HG03280 (cell line): Measurements from ENCODE around the gene EDIL3.
"Not testable (repeated sequence)": the region's sequence is repeated elsewhere in the genome, so short reads cannot be mapped to it uniquely, and the experiment has no call there.

Experiments
- ATAC-seq: cut with Tn5 transposase; IDR thresholded peaks from one replicate; pipeline ENCODE4 v1.9.1; 2021; ENCODE audit warnings: mild to moderate bottlenecking, moderate library complexity; ENCODE audit not compliant: unreplicated experiment

EDIL3 gene

DNA sequence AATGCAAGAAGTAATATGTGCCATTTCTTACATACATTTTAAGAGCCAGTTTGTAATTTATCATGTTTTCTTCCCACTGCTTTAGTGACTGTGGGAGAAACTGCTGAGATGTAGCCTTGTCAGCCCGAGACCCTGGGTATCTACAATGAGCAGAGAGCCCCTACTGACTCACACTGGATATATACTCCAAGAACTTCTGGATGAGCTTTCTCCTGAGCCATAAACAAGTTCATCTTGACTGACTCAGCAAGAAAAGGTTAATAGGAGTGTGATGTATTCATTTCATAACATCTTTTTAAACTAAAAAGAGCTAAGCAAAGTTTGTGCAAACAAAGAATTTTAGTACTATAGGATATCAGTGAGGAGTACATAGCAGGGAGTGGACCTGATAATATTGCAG, 182.5 kb downstream of the EDIL3 start:
- ATAC-seq, result no peak

DNA sequence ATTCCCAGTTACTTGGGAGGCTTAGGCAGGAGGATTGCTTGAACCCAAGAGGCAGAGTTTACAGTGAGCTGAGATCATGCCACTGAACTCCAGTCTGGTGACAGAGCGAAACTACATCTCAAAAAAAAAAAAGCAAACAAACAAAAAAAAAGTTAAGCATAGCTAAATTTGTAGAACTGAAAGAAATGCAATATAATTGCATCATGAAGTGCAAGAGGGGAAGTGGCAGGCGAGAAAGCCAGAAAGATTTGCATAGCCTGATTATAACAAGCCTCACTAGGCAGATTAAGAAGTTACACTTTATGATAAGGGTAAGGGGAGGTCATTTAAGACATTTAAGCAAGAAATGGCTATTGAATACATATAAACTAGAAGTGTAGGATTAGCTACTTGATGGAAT, 187.1 kb downstream of the EDIL3 start:
- ATAC-seq, result no peak

DNA sequence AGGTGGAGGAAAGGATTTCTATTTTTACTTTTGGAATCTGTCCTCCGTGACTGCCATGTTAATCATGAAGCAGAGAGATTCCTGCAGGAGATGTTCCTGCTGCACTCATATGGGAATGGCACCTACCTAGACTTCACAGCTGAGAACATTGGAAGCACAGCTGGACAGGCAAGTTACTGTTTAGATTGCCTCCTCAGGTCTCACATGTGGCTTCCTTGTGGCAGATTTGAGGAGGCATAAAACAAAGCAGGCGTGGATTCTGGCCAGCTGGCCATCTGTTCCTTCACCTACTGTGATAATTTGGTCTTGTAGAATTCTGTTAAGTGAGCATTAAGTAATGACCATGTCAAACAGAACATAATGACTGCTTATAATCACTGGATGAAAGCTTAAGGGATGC, 193.4 kb downstream of the EDIL3 start:
- ATAC-seq, result no peak

DNA sequence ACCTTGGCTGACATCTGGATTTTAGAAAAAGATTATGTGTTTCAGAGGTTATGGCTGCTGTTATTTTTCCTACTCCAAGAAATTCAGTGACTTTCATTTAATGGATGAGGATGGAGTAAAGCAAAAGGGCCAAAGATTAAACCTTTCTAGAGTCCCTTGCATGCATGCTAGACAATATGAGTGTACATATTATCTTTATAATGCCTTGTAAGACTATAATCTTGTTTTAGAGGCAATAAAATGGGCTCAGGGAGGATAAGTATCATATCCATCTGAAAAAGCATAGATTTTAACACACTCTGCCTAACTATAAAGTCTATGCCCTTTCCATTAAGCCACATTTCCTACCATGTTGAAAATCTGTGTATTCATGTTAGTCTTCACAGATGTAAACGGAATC, 199.8 kb downstream of the EDIL3 start:
- ATAC-seq, result no peak

DNA sequence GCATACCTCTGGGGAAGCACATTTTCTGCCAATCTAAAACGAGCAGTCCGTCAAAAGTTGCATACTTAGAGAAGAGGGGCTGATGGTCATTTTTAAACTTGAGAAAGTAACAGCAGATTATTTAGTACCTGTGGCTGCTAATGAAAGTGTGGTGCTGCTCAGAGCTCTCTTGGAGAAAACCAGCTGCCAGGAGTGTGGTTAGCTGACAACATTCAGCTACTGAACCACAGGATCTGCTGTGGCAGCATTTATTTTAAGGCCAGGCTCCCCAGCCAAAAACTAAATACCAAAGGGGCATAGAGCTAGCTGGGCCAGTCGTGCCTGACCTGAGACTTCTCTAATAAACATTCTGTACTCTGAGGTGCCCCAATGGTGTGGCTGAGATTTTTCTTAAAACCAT, 203.6 kb downstream of the EDIL3 start:
- no peak for ATAC-seq

DNA sequence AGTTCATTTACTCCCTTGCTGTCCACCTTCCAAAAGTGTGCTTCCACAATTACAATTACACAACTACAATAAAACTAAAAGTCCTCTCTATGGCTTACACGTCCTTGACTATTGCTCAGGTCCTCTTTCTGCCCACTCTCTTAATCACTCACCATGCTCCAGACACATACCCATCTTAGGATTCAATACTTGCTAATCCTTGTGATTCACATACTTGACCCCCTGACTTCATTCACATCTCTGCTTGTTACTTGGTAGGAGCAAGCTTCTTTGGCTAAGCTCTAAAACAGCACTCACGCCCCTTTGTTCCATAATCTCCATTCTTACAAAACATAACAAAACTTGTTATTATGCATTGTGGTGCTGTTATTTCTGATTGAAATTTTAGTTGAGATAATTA, 215.8 kb downstream of the EDIL3 start:
- ATAC-seq, result no peak

DNA sequence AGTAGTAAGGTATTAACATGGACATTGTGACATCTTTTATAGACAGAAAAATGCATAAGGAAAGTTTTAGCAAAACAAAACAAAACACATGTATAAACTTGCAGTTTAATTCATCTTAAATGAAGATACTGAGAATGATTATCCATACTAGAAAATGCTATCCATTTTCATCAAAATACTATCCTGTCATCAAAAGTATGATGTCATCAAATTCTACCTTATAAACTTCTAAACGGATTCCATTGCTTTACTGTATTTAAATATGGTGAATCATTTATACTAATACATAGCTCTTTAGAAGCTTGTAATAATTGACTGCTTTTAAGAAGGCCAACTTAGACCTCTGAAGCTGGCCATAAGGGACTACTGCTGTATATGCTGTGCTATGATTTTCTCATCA, 221.0 kb downstream of the EDIL3 start:
- no peak for ATAC-seq

DNA sequence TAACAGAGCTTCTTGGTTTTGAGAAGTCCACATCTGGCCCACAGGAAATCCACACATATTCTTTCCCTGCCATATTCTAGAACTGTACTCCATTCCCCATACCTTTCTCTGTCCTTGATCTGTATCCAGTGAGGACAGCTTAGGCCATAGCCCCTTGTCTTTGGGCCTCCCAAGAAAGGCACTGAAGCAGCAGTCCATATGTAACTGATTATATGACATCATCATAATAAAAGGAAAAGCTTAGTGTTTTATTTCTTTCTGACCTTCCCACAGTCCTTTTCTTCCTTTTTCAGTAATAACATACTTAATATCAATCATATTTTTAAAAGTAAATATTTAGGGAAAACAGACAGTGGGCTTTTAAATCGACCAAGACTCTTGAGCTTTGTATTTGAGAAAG, 222.0 kb downstream of the EDIL3 start:
- no peak for ATAC-seq

DNA sequence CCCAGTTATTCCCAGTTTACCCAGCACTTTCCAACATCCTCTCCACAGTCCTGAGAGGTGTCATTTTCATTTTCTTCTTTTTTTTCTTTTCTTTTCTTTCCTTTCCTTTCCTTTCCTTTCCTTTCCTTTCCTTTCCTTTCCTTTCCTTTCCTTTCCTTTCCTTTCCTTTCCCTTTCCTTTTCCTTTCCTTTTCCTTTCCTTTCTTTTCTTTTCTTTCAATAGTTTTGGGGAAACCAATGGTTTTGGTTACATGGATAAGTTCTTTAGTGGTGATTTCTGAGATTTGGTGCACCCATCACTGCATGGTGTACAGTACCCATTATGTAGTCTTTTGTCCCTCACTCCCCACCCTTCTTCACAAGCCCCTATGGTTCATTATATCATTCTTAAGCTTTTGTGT, 224.0 kb downstream of the EDIL3 start:
- not testable (repeated sequence) for ATAC-seq

DNA sequence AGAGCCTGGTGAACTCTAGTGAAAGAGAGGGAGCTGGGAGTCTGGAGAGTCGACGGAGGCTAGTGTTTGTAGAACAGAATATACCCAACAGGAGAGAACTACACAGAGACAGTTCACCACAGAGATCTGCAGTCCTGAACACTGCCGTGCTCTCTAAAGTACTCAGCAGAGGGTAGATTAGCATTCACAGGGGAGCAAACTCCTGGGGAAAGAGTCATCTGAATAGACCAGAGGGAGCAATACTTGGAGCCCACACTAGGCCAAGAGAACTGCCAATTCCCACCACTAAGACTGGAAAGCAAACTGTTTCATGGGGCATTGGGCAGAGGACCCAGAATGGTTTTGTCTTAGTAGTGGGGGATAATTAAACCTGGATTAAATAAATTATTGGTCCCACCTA, 235.6 kb downstream of the EDIL3 start:
- no peak for ATAC-seq

DNA sequence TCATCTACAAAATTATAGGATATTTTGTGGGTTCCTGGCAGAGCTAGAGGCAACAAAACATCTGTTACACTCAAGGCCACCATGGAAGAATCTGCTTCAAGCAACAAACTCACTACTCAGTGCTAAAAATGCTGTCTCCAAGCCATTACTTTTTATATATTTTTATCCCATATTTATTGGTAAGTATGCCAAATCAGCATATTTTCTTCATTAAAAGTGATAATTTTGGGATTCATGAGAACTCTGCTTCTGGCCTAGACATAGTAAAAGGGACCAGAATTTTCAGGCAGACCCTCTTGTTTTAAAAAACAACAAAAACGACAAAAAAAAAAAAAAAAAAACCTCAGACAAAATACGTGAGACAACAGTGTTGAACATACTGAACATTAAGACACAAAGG, 236.0 kb downstream of the EDIL3 start:
- no peak for ATAC-seq

DNA sequence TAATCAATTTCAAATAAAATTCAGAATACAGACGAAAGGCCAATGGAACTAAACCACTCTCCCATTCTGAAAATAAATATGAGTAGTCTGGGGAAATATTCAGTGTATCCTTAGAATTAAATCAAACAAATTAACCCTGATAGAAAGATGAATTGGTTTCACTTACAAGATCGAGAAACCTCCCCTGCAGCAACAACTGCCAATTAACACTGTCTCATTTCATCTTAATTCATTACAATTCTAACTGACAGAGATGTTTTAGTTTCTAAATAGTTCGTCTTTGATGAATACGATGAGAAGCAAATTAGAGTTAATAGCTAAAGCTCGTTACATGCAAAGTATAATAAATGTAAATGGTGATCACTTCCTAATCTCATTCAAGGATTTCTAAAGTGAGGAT, 247.1 kb downstream of the EDIL3 start:
- ATAC-seq, result no peak

DNA sequence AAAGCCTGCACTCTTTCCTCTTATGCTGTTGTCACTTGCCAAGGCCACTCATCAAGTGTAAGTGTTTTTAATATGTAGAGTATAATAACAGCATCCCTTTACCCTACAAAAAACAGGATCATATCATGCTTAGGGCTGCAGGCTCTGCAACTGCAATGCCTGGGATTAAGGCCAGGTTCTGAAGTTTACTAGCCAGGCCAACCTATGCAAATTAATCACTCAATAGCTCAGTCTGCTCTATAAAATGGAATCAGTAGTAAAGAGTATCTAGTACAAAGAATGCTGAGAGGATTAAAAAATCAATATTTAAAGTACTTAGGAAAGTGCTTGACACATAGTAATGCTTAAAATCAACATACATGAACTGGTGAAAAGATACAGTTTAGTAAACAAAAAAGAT, 253.3 kb downstream of the EDIL3 start:
- ATAC-seq, result no peak

DNA sequence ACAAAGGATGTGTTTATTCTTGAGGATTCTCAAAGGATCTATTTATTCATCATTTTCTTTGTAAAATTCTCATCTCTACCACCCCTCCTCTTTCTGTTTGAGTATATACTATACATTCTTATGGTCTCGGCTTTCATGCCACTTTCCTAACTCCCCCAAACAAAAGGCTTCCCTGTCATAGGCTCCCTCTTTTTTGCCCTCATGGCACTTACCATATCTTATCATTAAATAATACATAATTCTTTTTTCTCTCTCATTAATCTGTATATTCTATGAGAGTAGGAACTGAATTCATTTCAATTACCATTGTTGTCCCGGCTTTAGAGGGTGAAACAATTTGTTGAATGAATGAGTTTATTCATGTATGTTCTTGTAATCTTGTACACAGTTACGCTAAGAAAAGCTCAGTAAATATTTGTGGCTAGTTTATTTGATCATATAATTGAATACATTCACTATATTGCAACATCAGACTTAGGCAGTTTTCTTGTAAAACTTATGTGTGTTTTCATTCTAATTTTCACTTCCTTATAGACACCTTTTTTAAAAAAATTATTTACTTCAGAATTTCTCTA, 254.6 kb downstream of the EDIL3 start:
- no peak for ATAC-seq

DNA sequence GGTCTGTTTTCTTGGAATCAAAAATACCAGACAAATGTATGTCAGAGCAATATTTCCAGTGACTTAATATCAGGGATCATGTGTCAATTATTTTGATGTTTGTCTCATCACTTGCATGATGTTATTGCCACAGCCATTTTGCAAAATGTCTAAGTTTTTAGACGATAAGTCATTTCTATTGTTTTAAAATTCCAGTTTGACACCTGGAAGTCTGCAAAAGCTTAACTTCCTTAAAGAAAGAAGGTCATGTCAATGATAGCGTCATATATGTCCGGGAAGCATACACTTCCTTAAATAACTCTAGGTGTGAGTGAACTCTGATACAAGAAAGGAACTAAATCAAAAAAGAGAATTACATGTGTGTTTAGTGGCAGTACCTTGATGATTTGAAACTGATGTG, 259.5 kb downstream of the EDIL3 start:
- ATAC-seq, result no peak

DNA sequence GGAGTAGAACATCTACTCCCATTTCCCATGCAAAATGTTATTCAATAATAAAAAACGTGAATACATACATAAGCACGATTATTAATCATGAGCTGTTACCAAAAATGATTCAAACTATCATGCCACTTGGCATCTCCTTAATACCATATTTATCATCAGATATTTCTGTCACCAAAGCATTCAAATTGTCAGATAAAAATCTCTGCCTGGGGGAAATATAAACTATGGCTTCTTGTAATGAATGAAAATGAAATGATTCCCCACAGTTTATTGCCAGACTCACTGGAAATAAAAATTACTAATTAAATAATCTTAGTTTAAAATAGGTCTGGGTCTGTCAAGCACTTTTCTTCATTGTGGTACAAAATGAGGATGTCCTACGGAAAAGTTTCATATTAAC, 265.4 kb downstream of the EDIL3 start:
- no peak for ATAC-seq

DNA sequence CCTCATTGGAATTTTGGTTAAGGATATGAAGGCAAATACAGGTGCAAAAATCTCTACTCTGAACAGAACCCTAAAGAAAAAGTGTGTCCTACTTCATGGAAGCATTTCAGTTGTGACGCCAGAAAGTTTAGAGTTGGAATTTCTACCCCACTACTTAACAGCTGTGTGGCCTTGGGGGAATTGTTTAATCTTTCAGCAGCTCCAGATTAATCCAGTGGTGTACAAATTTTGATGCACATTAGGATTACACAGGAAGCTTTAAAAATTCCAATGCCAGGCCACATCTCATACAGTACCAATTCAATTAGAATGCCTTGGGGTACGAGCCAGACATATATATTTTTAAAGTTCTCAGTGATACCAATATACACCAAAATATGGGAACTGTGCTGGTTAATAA, 266.1 kb downstream of the EDIL3 start:
- ATAC-seq, result no peak

DNA sequence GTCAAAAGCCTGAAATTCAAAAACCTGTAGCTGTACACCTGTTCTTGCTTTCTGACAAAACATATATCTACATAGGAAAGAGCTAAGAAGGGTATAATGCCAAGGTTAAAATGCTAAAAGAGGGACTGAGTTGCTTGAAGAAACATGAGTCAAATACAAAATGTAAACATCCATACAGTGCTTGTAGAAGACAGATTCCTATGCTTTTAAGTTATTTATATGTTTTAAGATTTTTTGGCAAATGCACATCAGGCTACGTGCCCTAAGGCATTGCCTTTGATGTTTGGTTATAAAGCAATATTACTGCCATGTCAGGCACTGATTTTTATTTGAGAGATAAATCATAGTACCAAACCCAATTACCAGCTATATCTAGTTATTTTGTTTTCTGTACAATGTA, 269.0 kb downstream of the EDIL3 start:
- ATAC-seq, result no peak

DNA sequence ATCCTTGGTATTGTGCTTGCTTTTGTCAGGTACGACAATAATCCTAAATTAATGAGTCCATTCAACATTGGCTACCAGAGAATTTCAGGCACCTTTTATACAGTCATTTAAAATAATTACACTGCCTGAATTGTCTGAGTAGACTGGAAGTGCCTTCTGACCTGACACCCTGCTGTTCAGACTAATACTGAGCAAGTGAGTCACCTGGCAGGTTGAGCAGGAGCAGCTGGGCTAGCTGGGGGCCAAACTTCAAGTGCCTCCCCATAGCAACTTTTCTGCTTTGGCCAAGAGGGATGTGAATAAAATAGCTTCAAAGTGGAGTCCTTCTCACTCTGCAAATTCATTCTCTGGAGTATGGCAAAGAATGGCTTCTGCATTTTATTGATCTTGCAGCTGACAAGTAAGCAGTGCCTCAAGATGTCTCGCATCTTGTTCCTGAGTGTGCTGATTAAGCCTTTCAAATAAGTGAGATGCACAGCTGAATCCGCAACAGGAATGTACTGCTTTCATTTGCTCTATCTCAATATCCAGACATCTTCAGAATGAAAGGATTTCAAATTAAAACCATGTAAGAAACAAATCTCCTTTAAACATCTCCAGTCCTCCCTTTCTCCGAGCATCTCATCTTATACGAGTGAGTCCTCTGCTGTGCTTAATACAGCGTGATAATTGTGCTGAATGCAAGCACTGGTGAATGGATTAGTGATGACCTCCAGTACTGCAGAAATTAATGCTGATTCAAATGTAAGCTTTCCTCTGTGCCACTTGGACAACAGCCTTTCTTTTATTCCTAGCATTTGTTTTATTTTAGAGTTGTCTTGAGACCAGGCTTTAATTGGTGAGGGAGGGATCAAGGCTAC, 271.2 kb downstream of the EDIL3 start:
- ATAC-seq, result no peak

DNA sequence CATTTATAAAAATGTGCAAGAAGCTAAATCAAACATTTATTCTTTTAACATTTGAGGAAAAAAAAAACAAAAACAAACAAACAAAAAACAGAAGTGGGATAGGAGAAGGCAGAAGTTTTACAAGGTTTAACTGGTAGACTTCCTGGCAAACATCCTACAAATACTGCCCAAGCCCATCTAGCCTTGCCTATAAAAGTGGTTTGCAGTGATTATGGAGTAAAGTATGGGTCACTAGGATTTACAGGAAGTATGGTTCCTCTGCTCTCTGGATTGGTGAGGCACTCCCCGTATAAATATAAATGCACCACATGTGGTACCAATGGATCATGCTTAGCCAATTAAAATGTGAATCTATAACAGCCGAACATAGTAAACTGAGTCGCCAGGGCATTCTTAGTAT, 291.9 kb downstream of the EDIL3 start:
- ATAC-seq, result no peak

DNA sequence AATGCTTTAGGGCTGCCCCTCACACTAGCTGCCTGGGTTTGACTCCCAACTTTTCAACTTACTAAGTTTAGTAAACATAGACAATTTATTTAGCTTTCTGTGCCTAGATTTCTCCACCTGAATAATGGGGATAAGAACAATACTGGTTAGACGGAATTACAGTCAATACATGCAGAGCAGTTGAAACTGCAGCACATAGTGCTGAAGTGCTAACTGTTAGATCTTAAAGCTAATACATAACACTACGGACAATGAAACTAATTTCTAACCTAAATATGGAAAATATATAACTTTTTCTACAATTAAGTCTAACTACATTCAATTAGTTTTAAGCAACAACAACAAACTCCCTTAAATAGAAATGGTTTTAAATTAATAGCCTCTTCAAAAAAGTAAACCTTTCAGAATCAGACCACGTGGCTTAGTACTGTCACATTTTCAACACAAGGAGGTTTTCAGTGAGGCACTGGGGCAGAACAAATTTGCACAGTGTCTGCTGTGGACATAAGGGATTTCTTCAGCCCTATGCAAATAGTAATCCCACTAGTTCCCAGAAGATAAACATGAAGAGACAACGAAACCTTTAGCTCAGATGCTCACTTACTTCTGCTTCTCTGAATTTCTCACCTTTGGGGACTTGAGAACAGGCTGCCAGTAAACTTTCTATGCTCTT, 293.4 kb downstream of the EDIL3 start:
- no peak for ATAC-seq

DNA sequence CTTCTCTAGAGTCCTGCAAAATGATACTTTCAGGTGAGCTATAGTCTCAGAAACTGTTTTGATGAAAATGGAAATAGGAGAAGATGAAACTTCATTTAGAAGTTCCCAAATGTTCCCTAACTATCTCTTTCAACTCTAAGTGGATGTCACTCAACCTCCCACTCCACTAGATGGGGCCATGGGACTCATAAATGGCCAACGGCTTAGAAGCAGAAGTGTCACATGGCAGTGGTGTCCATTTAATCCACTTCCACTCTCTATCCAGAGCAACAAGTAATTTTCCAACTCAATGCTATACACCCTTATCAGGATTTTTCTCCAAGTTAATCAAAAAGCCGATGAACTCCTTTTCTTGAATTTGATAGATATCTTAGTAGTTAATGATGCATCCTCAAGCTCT, 295.7 kb downstream of the EDIL3 start:
- no peak for ATAC-seq
